Activated CD4-positive, alpha-beta T cell treated with anti-CD3 and anti-CD28 coated beads, Interleukin-2, amount 10 ng/mL, durations not matched to agents 7 days and 5 days (primary cell): ENCODE data around the gene TECPR2. TPM values are rescaled to one million over a fixed set of nuclear protein-coding genes. Genes with fewer than 3 reads are reported as not detected.

Experiments
- CTCF ChIA-PET: fragments of 350-600 bp; sonication (Branson Sonifier 250); formaldehyde crosslinking; loops from one replicate; lab custom pipeline; 2021; ENCODE audit warnings: antibody characterized with exemption; lab: Charles Lee
- POLR2A ChIA-PET: fragments of 350-600 bp; sonication (Branson Sonifier 250); formaldehyde crosslinking; loops from one replicate; lab custom pipeline; 2021; ENCODE audit warnings: antibody characterized with exemption; lab: Charles Lee
- DNase-seq: peaks from one replicate; pipeline ENCODE4 v3.0.0-alpha.2; 2020
- H3K27ac Mint-ChIP-seq: one replicate; pipeline ENCODE4 v1.8.0; 2021; ENCODE audit warnings: mild to moderate bottlenecking, moderate library complexity, mixed read lengths
- H3K27me3 Mint-ChIP-seq: one replicate; pipeline ENCODE4 v1.8.0; 2021; ENCODE audit warnings: mixed read lengths
- H3K36me3 Mint-ChIP-seq: one replicate; pipeline ENCODE4 v1.8.0; 2021; ENCODE audit warnings: low read depth, mixed read lengths
- H3K4me1 Mint-ChIP-seq: one replicate; pipeline ENCODE4 v1.8.0; 2021; ENCODE audit warnings: mixed read lengths
- H3K4me3 Mint-ChIP-seq: one replicate; pipeline ENCODE4 v1.8.0; 2021; ENCODE audit warnings: mild to moderate bottlenecking, moderate library complexity, mixed read lengths
- H3K9me3 Mint-ChIP-seq: one replicate; pipeline ENCODE4 v1.8.0; 2021; ENCODE audit warnings: mixed read lengths
- total RNA-seq, 2 experiments: library from RNA; stranded (reverse); gene quantifications; one replicate each; pipeline ENCODE4 v1.2.3, GENCODE V29; 2021

Gene TECPR2
- total RNA-seq, 2 experiments from 2014 or later = 8.2 to 10.7 TPM

- Mint-ChIP-seq H3K9me3 (no peaks in the 10 kb centered on the region), H3K4me1 (no peaks in the 10 kb centered on the region), H3K36me3 (no peaks in the 10 kb centered on the region), H3K27ac (peak overlapping the region; percentile 59), H3K4me3 (no peak overlapping the region), H3K27me3 (no peaks in the 10 kb centered on the region)
- ChIA-PET CTCF (interaction anchor here (2.0 kb wide), 1 partner anchor 15 kb away, joined by 5 read pairs; no protein-coding TSS in a partner anchor), POLR2A (no interaction called here)
- no peak for DNase-seq
These were observed 123.9 kb downstream of the TECPR2 start for GRCh38 chr14:102486513-102487203.

- H3K27ac Mint-ChIP-seq = no peak overlapping the region
- H3K4me1 Mint-ChIP-seq = no peaks in the 10 kb centered on the region
- no peaks in the 10 kb centered on the region for H3K36me3 Mint-ChIP-seq
- no peaks in the 10 kb centered on the region for H3K9me3 Mint-ChIP-seq
- ChIA-PET POLR2A (no interaction called here), CTCF (interaction anchor here (2.0 kb wide), 1 partner anchor 15 kb away, joined by 5 read pairs; no protein-coding TSS in a partner anchor)
- no peak overlapping the region for H3K4me3 Mint-ChIP-seq
- DNase-seq = no peak
- H3K27me3 Mint-ChIP-seq = no peaks in the 10 kb centered on the region
These were observed 124.5 kb downstream of the TECPR2 start for GRCh38 chr14:102487204-102487577.

GRCh38 chr14:102490456-102490855, 127.7 kb downstream of the TECPR2 start:
- Mint-ChIP-seq H3K27ac (no peak overlapping the region), H3K9me3 (no peaks in the 10 kb centered on the region), H3K4me1 (no peaks in the 10 kb centered on the region), H3K4me3 (no peak overlapping the region), H3K27me3 (no peaks in the 10 kb centered on the region), H3K36me3 (no peaks in the 10 kb centered on the region)
- ChIA-PET POLR2A (no interaction called here), CTCF (no interaction called here)
- DNase-seq = no peak

- no peaks in the 10 kb centered on the region for H3K36me3 Mint-ChIP-seq
- no peak overlapping the region for H3K4me3 Mint-ChIP-seq
- no peaks in the 10 kb centered on the region for H3K4me1 Mint-ChIP-seq
- H3K27me3 Mint-ChIP-seq = no peaks in the 10 kb centered on the region
- DNase-seq = no peak
- no peaks in the 10 kb centered on the region for H3K9me3 Mint-ChIP-seq
- ChIA-PET CTCF (interaction anchor here (1.0 kb wide), 1 partner anchor 9 kb away, joined by 4 read pairs; no protein-coding TSS in a partner anchor), POLR2A (no interaction called here)
- no peak overlapping the region for H3K27ac Mint-ChIP-seq
These were observed 128.6 kb downstream of the TECPR2 start for GRCh38 chr14:102491366-102491765.

GRCh38 chr14:102491786-102492530, 129.2 kb downstream of the TECPR2 start:
- no peaks in the 10 kb centered on the region for H3K4me1 Mint-ChIP-seq
- no peak for DNase-seq
- H3K27me3 Mint-ChIP-seq = no peaks in the 10 kb centered on the region
- H3K4me3 Mint-ChIP-seq = no peak overlapping the region
- no peaks in the 10 kb centered on the region for H3K9me3 Mint-ChIP-seq
- ChIA-PET CTCF (interaction anchor here (0.6 to 1.0 kb wide), 2 partner anchors 9 to 149 kb away, joined by 3 to 4 read pairs; no protein-coding TSS in a partner anchor), POLR2A (interaction anchor here (0.6 kb wide), 1 partner anchor 206 kb away, joined by 5 read pairs; no protein-coding TSS in a partner anchor)
- H3K36me3 Mint-ChIP-seq = no peaks in the 10 kb centered on the region
- no peak overlapping the region for H3K27ac Mint-ChIP-seq

- Mint-ChIP-seq H3K27me3 (no peaks in the 10 kb centered on the region), H3K27ac (no peak overlapping the region), H3K4me1 (no peaks in the 10 kb centered on the region), H3K36me3 (no peaks in the 10 kb centered on the region), H3K9me3 (no peaks in the 10 kb centered on the region), H3K4me3 (no peak overlapping the region)
- ChIA-PET POLR2A (interaction anchor here (0.6 kb wide), 1 partner anchor 207 kb away, joined by 5 read pairs; no protein-coding TSS in a partner anchor), CTCF (interaction anchor here (0.6 kb wide), 1 partner anchor 148 kb away, joined by 3 read pairs; no protein-coding TSS in a partner anchor)
- DNase-seq = no peak
These were observed 129.8 kb downstream of the TECPR2 start for GRCh38 chr14:102492531-102492910.

- H3K4me1 Mint-ChIP-seq = no peaks in the 10 kb centered on the region
- H3K9me3 Mint-ChIP-seq = no peaks in the 10 kb centered on the region
- no peak for DNase-seq
- H3K36me3 Mint-ChIP-seq = no peaks in the 10 kb centered on the region
- ChIA-PET POLR2A (no interaction called here), CTCF (no interaction called here)
- H3K4me3 Mint-ChIP-seq = no peak overlapping the region
- no peak overlapping the region for H3K27ac Mint-ChIP-seq
- no peaks in the 10 kb centered on the region for H3K27me3 Mint-ChIP-seq
These were observed 130.4 kb downstream of the TECPR2 start for GRCh38 chr14:102493096-102493495.

GRCh38 chr14:102493585-102493984, 130.8 kb downstream of the TECPR2 start:
- no peaks in the 10 kb centered on the region for H3K27me3 Mint-ChIP-seq

GRCh38 chr14:102495491-102496330, 133.0 kb downstream of the TECPR2 start:
- Mint-ChIP-seq H3K27me3 (no peaks in the 10 kb centered on the region), H3K4me3 (no peak overlapping the region), H3K27ac (no peak overlapping the region), H3K36me3 (no peaks in the 10 kb centered on the region), H3K9me3 (no peaks in the 10 kb centered on the region), H3K4me1 (peaks cover 8% of the 10 kb centered on the region)
- CTCF ChIA-PET = no interaction called here
- POLR2A ChIA-PET = no interaction called here
- no peak for DNase-seq

More at GRCh38 chr14:102493585-102493984, 130.8 kb downstream of the TECPR2 start:
- ChIA-PET CTCF (no interaction called here), POLR2A (no interaction called here)
- Mint-ChIP-seq H3K27ac (no peak overlapping the region), H3K9me3 (no peaks in the 10 kb centered on the region), H3K4me3 (no peak overlapping the region), H3K36me3 (no peaks in the 10 kb centered on the region), H3K4me1 (no peaks in the 10 kb centered on the region)
- DNase-seq = no peak

GRCh38 chr14:102496331-102496691, 133.6 kb downstream of the TECPR2 start:
- Mint-ChIP-seq H3K4me3 (no peak overlapping the region), H3K4me1 (peaks cover 13% of the 10 kb centered on the region), H3K27me3 (no peaks in the 10 kb centered on the region), H3K36me3 (no peaks in the 10 kb centered on the region), H3K27ac (no peak overlapping the region), H3K9me3 (no peaks in the 10 kb centered on the region)
- no peak for DNase-seq
- ChIA-PET POLR2A (no interaction called here), CTCF (no interaction called here)

GRCh38 chr14:102496958-102497744, 134.4 kb downstream of the TECPR2 start:
- Mint-ChIP-seq H3K27ac (no peak overlapping the region), H3K9me3 (no peaks in the 10 kb centered on the region), H3K4me1 (peaks cover 13% of the 10 kb centered on the region), H3K27me3 (no peaks in the 10 kb centered on the region), H3K4me3 (no peak overlapping the region), H3K36me3 (no peaks in the 10 kb centered on the region)
- ChIA-PET CTCF (no interaction called here), POLR2A (no interaction called here)
- DNase-seq = no peak

GRCh38 chr14:102497998-102498677, 135.4 kb downstream of the TECPR2 start:
- H3K9me3 Mint-ChIP-seq = no peaks in the 10 kb centered on the region
- H3K27me3 Mint-ChIP-seq = no peaks in the 10 kb centered on the region
- ChIA-PET CTCF (no interaction called here), POLR2A (no interaction called here)
- no peaks in the 10 kb centered on the region for H3K36me3 Mint-ChIP-seq
- peaks cover 13% of the 10 kb centered on the region for H3K4me1 Mint-ChIP-seq
- no peak for DNase-seq
- peak overlapping the region; percentile 19 for H3K27ac Mint-ChIP-seq
- no peak overlapping the region for H3K4me3 Mint-ChIP-seq
